ENCODE results near the gene ATP6V0B. TPM values are rescaled to one million over a fixed set of nuclear protein-coding genes. Genes with fewer than 3 reads are reported as not detected.

Gene ATP6V0B
- total and polyA plus RNA-seq, 2 experiments from 2014 or later: 112 to 142 TPM

GRCh38 chr1:44013949-44014348 lies 39.2 kb downstream of the ATP6V0B start (continued):
- no peak for TF ChIP-seq REST (IDR thresholded peaks at IDR 0.05; ENCODE audit: unreplicated experiment)
- no peak for TF ChIP-seq POLR2AphosphoS5 (IDR thresholded peaks at IDR 0.05; ENCODE audit: low read depth)
- no peak for TF ChIP-seq ZNF114 (CRISPR knock-in tag; IDR thresholded peaks at IDR 0.05)
- no peak for TF ChIP-seq STAT1 (IDR thresholded peaks at IDR 0.05; ENCODE audit: unreplicated experiment)
- TF ChIP-seq ETS1 (IDR thresholded peaks at IDR 0.05): no peak
- no peak for TF ChIP-seq JUNB (IDR thresholded peaks at IDR 0.05; ENCODE audit: unreplicated experiment)
- TF ChIP-seq CREB1 (CRISPR knock-in tag; IDR thresholded peaks at IDR 0.05; ENCODE audit: low read depth): no peak
- TF ChIP-seq EZH2phosphoT487 (IDR thresholded peaks at IDR 0.05; ENCODE audit: unreplicated experiment): no peak
- TF ChIP-seq ZNF331 (CRISPR knock-in tag; IDR thresholded peaks at IDR 0.05; ENCODE audit: low read depth): no peak
- no peak for TF ChIP-seq EZH2 (IDR thresholded peaks at IDR 0.05; ENCODE audit: low read depth, unreplicated experiment)
- TF ChIP-seq CTCF (conservative IDR thresholded peaks at IDR 0.05; ENCODE audit: low read depth in 2 of 2): no peak
- TF ChIP-seq NANOG (IDR thresholded peaks at IDR 0.05; ENCODE audit: borderline replicate concordance): no peak

- H3K27me3 Mint-ChIP-seq (ENCODE audit: insufficient read depth, low read depth, poor library complexity): peaks cover 3% of the 10 kb centered on the region
- H3K27ac Mint-ChIP-seq: peak overlapping the region; percentile 24; the same call in 1 of the 2 replicates
- DNase-seq (ENCODE audit: low spot score) (no peak), ATAC-seq (no peak)
- no peaks in the 10 kb centered on the region for H3K9me2 ChIP-seq (ENCODE audit: insufficient read depth)
- no peaks in the 10 kb centered on the region for H3K4me1 ChIP-seq (ENCODE audit: insufficient read depth)
- peaks cover 10% of the 10 kb centered on the region for H3K36me3 Mint-ChIP-seq (ENCODE audit: low read depth)
- no peak overlapping the region for H3K27ac ChIP-seq (ENCODE audit: low read depth)
- H3K79me2 ChIP-seq (replicated peaks; ENCODE audit: insufficient read depth): no peaks in the 10 kb centered on the region
- H2AFZ ChIP-seq: no peak overlapping the region
- H3F3A ChIP-seq (replicated peaks; ENCODE audit: low read depth): no peaks in the 10 kb centered on the region
- no peak overlapping the region for H3K4me2 ChIP-seq
- H3K4me3 ChIP-seq: no peak overlapping the region
- peaks cover 7% of the 10 kb centered on the region; the same call in 1 of the 2 replicates for H4K20me1 ChIP-seq (replicated peaks; ENCODE audit: insufficient read depth)
- no peaks in the 10 kb centered on the region for H3K27me3 ChIP-seq (ENCODE audit: insufficient read depth)
- H3K36me3 ChIP-seq (ENCODE audit: insufficient read depth): no peaks in the 10 kb centered on the region; the same call in 1 of the 2 replicates
- no peak overlapping the region for H3K4me3 Mint-ChIP-seq
- peaks cover 12% of the 10 kb centered on the region for H3K4me1 Mint-ChIP-seq
- no peaks in the 10 kb centered on the region for H3K9me3 Mint-ChIP-seq
- TF ChIP-seq ETS1 (IDR thresholded peaks at IDR 0.05) (no peak), NANOG (IDR thresholded peaks at IDR 0.05; ENCODE audit: borderline replicate concordance) (no peak), POLR2AphosphoS5 (IDR thresholded peaks at IDR 0.05; ENCODE audit: low read depth) (no peak), EZH2phosphoT487 (IDR thresholded peaks at IDR 0.05; ENCODE audit: unreplicated experiment) (no peak), STAT1 (IDR thresholded peaks at IDR 0.05; ENCODE audit: unreplicated experiment) (no peak), ZNF331 (CRISPR knock-in tag; IDR thresholded peaks at IDR 0.05; ENCODE audit: low read depth) (no peak), ZNF114 (CRISPR knock-in tag; IDR thresholded peaks at IDR 0.05) (no peak)
These were observed 39.8 kb downstream of the ATP6V0B start for GRCh38 chr1:44014365-44015104.
